Thyroid gland (tissue), 4 donors: ENCODE measurements around the gene SCARF2.

ENCODE experiments used
- CTCF ChIP-seq, 6 experiments: fragments of 200-600 bp in 3 of 6; fragments of 450-650 bp in 3 of 6; sonication (generic) in 3 of 6; IDR thresholded peaks; one replicate each; pipeline ENCODE4 v1.5.1; 2016 to 2019; ENCODE audit warnings: antibody characterized with exemption in 6 of 6, mild to moderate bottlenecking in 2 of 6, inconsistent platforms in 1 of 6, moderate library complexity in 1 of 6
- POLR2A ChIP-seq, 2 donors: fragments of 450-650 bp; IDR thresholded peaks; one replicate each; pipeline ENCODE4 v1.6.1; 2017; ENCODE audit warnings: antibody characterized with exemption in 2 of 2, mild to moderate bottlenecking in 2 of 2, moderate library complexity in 1 of 2

GRCh38 chr22:20378110-20378509, 59.5 kb downstream of the SCARF2 start:
- no peak for TF ChIP-seq POLR2A (IDR thresholded peaks at IDR 0.05)
- no peak for TF ChIP-seq CTCF (IDR thresholded peaks at IDR 0.05)
